NCI-H187 (cell line): ENCODE data around the gene NRXN3.

ENCODE experiments used
- DNase-seq, 2 experiments: peaks; one replicate each; lab custom pipeline; 2025; lab: John Stamatoyannopoulos, UW

Gene NRXN3

GRCh38 chr14:78581229-78581628 lies 411.1 kb downstream of the NRXN3 start:
- DNase-seq = no peak

- DNase-seq = no peak
These were observed 416.5 kb downstream of the NRXN3 start for GRCh38 chr14:78586681-78587080.

GRCh38 chr14:78588906-78589305 lies 418.7 kb downstream of the NRXN3 start:
- no peak for DNase-seq

- no peak for DNase-seq
These were observed 422.5 kb downstream of the NRXN3 start for GRCh38 chr14:78592616-78593219.

- DNase-seq = no peak
These were observed 423.8 kb downstream of the NRXN3 start for GRCh38 chr14:78593949-78594348.

GRCh38 chr14:78595797-78596196 lies 425.6 kb downstream of the NRXN3 start:
- DNase-seq = no peak

GRCh38 chr14:78598046-78598920 lies 428.1 kb downstream of the NRXN3 start:
- DNase-seq = peak; percentile 38 to 70

- DNase-seq = no peak
These were observed 435.0 kb downstream of the NRXN3 start for GRCh38 chr14:78605025-78605762.

- DNase-seq = no peak
These were observed 435.8 kb downstream of the NRXN3 start for GRCh38 chr14:78605897-78606500.

GRCh38 chr14:78608998-78609787 lies 439.0 kb downstream of the NRXN3 start:
- DNase-seq = no peak

GRCh38 chr14:78610994-78611393 lies 440.8 kb downstream of the NRXN3 start:
- no peak for DNase-seq

- no peak for DNase-seq
These were observed 441.8 kb downstream of the NRXN3 start for GRCh38 chr14:78611796-78612571.

- DNase-seq = no peak
These were observed 442.5 kb downstream of the NRXN3 start for GRCh38 chr14:78612666-78613065.

- no peak for DNase-seq
These were observed 444.4 kb downstream of the NRXN3 start for GRCh38 chr14:78614593-78614992.

GRCh38 chr14:78617735-78618134 lies 447.6 kb downstream of the NRXN3 start:
- DNase-seq = no peak

- DNase-seq = no peak
These were observed 448.2 kb downstream of the NRXN3 start for GRCh38 chr14:78618368-78618767.

- no peak for DNase-seq
These were observed 456.9 kb downstream of the NRXN3 start for GRCh38 chr14:78627114-78627513.

GRCh38 chr14:78631551-78631950 lies 461.4 kb downstream of the NRXN3 start:
- DNase-seq = no peak

- DNase-seq = peak; percentile 56 to 67
These were observed 463.6 kb downstream of the NRXN3 start for GRCh38 chr14:78633752-78634151.

- no peak for DNase-seq
These were observed 467.3 kb downstream of the NRXN3 start for GRCh38 chr14:78637489-78637888.
